Measurements from ENCODE around the gene PDK2.

PDK2 gene

DNA sequence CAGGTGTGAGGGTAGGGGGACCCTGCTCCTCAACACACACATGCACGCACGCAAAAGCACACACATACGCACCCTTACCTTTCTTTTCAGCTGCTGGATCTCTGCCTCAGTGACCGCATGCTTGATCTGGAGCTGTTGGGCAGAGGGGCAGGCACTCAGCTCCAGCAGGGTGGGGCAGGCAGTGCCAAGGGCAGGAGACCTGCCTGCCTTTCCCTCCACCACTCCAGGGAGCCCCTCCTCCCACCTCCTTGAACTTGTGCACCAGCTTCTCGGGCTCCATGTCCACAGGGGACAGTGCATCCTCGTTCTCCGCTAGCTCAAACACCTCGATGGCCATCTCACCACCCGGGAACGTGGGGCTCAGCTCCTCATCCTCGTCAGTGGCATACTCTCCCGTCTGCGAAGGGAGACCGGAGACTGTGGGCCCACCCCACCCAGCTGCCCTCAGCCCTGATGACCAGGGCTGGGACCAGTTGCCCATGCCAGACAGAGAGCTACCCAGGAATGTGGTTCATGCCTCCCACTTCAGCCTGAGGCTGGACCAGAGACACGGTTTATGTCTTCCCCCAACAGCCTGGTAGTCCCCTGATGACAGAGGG is 44.1 kb downstream of the PDK2 start:
- Mint-ChIP-seq H3K4me1 (no peaks in the 10 kb centered on the region), H3K4me3 (no peak overlapping the region), H3K9me3 (no peaks in the 10 kb centered on the region), H3K36me3 (ENCODE audit: low read depth) (peaks cover 81% of the 10 kb centered on the region), H3K27ac (no peak overlapping the region), H3K27me3 (ENCODE audit: low read depth) (no peaks in the 10 kb centered on the region)
- TF ChIP-seq CTCF (IDR thresholded peaks at IDR 0.05; ENCODE audit: unreplicated experiment in 3 of 3) = no peak

DNA sequence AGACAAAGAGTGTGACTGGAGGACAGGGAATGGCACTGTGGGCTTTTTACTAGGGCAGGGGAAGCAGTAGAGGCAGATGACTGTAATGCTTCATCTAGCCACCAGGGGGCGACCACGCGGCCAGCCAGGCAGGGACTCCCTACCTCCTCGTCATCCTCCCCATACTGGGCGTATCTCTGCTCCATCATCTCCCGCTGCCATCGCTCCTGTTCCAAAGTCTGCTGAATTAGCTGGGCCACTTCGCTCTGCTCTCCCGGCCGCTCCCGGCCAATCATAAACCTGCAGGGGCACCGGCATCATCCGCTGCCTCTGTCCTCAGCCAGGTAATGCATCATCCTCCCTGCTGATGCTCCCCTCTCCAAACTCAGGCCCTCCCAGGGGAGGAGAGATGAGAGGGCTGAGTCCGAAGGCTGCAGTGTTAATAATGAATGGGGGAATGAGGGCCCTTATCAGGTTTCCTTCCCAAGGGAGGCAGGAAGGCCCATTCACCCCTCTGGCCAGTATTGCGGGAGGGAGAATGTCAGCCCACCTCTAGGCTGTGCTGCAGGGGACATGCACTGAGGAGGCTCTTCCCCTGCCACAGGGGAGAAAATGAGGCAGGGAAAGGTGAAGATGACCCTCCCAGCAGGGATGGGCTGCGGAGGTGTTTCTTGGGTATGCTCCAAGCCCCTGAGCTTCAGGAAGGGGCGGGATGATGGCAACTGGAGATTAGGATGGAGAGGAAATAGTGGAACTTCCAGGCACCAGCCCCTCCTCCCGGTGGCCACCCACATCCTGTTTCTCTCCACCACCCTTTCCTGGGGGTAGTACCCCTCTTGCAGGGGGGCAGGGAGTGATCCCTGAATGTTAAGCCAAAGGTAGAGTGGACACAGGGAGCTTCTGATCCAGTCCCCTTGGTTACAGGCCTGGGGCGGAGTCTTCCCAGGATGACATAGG is 45.1 kb downstream of the PDK2 start:
- Mint-ChIP-seq H3K4me1 (peaks cover under 1% of the 10 kb centered on the region), H3K36me3 (ENCODE audit: low read depth) (peaks cover 86% of the 10 kb centered on the region), H3K9me3 (no peaks in the 10 kb centered on the region), H3K27me3 (ENCODE audit: low read depth) (no peaks in the 10 kb centered on the region), H3K27ac (no peak overlapping the region), H3K4me3 (no peak overlapping the region)
- peak; percentile 85 to 90 (median 87) for TF ChIP-seq CTCF (IDR thresholded peaks at IDR 0.05; ENCODE audit: unreplicated experiment in 3 of 3)

- Mint-ChIP-seq H3K27ac (no peak overlapping the region), H3K36me3 (ENCODE audit: low read depth) (peaks cover 82% of the 10 kb centered on the region), H3K4me1 (peaks cover 5% of the 10 kb centered on the region)
Measured at GRCh38 chr17:50141026-50141744, 46.0 kb downstream of the PDK2 start.

GRCh38 chr17:50141745-50142110 is 46.6 kb downstream of the PDK2 start:
- Mint-ChIP-seq H3K9me3 (no peaks in the 10 kb centered on the region), H3K36me3 (ENCODE audit: low read depth) (peaks cover 80% of the 10 kb centered on the region), H3K27me3 (ENCODE audit: low read depth) (no peaks in the 10 kb centered on the region), H3K27ac (no peak overlapping the region), H3K4me3 (no peak overlapping the region), H3K4me1 (peaks cover 9% of the 10 kb centered on the region)
- TF ChIP-seq CTCF (IDR thresholded peaks at IDR 0.05; ENCODE audit: unreplicated experiment in 3 of 3) = no peak

More at GRCh38 chr17:50141026-50141744, 46.0 kb downstream of the PDK2 start:
- H3K9me3 Mint-ChIP-seq = no peaks in the 10 kb centered on the region
- H3K4me3 Mint-ChIP-seq = no peak overlapping the region
- H3K27me3 Mint-ChIP-seq (ENCODE audit: low read depth) = no peaks in the 10 kb centered on the region
- no peak for TF ChIP-seq CTCF (IDR thresholded peaks at IDR 0.05; ENCODE audit: unreplicated experiment in 3 of 3)

DNA sequence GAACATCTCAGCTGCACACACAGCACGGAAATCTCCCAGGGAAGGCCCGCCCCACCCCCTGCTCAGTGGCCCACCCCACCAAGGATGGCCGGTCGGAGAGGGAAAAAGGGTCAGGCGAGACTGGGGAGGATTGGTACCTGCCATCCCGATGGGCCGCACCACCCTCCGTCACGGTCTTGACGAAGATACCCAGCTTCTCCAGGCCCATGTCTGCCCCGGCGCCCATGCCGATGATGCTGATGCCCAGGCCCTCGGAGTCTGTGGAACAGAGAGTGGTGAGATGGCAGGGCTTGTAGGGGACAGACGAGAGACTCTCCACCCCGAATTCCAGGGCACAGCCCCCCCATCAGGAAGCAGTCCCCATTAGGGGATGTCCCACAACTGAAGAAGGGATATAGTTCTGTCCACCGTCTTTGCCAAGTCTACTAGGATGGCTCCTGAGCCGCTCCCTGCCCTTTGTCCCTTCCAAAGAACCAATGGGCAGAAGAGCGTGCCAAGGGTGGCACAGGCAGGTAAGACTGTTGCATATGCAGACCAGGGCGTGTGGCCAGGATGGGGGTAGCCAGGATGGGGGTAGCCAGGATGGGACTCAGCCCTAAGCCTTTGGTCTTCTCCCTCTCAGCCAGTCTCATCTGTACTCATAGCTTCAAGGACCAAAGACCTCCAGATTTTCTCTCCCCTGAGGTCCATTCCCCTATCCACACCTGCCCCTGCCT is 48.5 kb downstream of the PDK2 start:
- peaks cover 28% of the 10 kb centered on the region for H3K4me1 Mint-ChIP-seq
- TF ChIP-seq CTCF (IDR thresholded peaks at IDR 0.05; ENCODE audit: unreplicated experiment in 3 of 3) = no peak
- H3K4me3 Mint-ChIP-seq = no peak overlapping the region
- H3K9me3 Mint-ChIP-seq = no peaks in the 10 kb centered on the region
- H3K27me3 Mint-ChIP-seq (ENCODE audit: low read depth) = no peaks in the 10 kb centered on the region
- H3K27ac Mint-ChIP-seq = no peak overlapping the region
- H3K36me3 Mint-ChIP-seq (ENCODE audit: low read depth) = peaks cover 65% of the 10 kb centered on the region
